Right ventricle myocardium superior (tissue), 1 donor: Measurements from ENCODE around the gene ANKFY1. TPM values are rescaled to one million over a fixed set of nuclear protein-coding genes. Genes with fewer than 3 reads are reported as not detected.
A peak's percentile ranks its signal among the peaks of the same experiment; 100 is the strongest.
"Not testable (repeated sequence)": the region's sequence is repeated elsewhere in the genome, so short reads cannot be mapped to it uniquely, and the experiment has no call there.

Experiments
- ATAC-seq: fragments of 200-7000 bp; cut with Tn5 transposase; one replicate; pipeline ENCODE4 v1.9.1; 2020; ENCODE audit warnings: mild to moderate bottlenecking; ENCODE audit not compliant: poor library complexity
- DNase-seq: peaks from one replicate; pipeline ENCODE4 v3.0.0-alpha.2; 2020
- intact Hi-C: fragments of 100-400 bp; cut with DNase I; formaldehyde crosslinking; loops from one replicate; pipeline ENCODE4 v1.11.2; 2022
- total RNA-seq: library from RNA; stranded (reverse); fragmentation: NEBNext Ultra II Directional; extraction: Animal tissue kit (Norgen Biotek cat#: 25700); gene quantifications from one replicate; pipeline ENCODE4 v1.2.1, GENCODE V29; 2021
- donor health status: DM: no; HTN: yes; CAD: no; lungs with severe emphysema.

Gene ANKFY1
- total RNA-seq, 1 donor from 2014 or later, result 25.7 TPM

DNA sequence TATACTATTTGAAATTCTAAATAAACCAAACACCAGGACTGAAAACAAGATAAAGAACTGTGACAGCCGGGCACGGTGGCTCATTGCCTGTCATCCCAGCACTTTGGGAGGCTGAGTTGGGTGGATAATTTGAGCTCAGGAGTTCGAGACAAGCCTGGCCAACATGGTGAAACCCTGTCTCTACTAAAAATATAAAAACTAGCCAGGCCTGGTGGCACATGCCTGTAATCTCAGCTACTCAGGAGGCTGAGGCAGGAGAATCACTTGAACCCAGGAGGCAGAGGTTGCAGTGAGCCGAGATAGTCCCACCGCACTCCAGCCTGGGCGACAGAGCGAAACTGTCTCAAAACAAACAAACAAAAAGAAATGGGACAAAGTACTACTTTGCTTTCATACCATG is 73.0 kb downstream of the ANKFY1 start:
- intact Hi-C loops, ATAC-seq, DNase-seq: not testable (repeated sequence)

GRCh38 chr17:4189280-4189679 is 74.5 kb downstream of the ANKFY1 start:
- intact Hi-C loops, result no loop called here
- DNase-seq (no peak), ATAC-seq (no peak)

GRCh38 chr17:4188076-4188475 is 75.7 kb downstream of the ANKFY1 start:
- DNase-seq, result no peak
- intact Hi-C loops, result no loop called here
- ATAC-seq, result no peak

DNA sequence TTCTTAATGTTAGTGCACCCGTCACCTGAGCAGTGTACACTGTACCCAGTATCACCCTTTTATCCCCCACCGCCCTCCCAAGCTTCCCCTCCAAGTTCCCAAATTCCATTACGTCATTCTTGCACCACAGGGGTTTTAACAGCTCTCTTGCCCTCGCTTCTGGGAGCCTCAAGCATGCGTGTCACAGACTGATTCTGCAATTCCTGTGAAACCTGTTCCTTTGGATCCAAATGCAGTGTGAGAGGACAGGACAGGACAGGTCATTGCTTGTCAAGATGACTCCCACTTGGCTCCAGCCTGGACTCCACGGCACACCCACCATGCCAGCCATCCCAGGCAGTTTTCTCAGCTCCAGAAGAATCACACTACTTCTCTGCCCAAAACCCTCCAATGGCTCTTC is 76.7 kb downstream of the ANKFY1 start:
- peak; percentile 37 for ATAC-seq
- intact Hi-C loops, result no loop called here
- DNase-seq, result no peak

DNA sequence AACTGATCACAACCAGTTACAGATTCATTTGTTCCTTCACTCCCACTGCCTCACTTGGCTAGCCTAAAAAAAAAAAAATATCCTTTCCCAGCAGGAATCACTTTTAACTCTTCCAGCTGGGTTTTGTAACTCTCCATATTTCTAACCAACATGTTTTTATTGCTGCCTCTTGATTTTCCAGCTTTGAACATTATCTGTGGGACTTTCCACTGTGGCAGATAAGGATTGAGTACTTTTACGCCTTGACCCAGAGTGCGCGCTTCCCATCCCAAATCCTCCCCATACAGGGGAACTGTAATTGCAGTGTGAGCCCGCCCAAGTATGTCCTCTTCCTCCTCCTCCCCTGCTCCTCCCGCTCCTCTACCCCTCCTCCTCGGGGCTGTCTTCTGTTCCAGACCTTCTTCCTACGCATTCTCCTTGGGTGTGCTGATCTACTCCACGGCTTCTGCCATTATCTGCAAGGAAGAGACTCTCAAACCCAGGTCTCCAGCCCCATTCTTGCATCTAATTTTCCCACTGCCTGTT is 77.4 kb downstream of the ANKFY1 start:
- ATAC-seq, result peak; percentile 56
- DNase-seq, result no peak
- intact Hi-C loops, result no loop called here

DNA sequence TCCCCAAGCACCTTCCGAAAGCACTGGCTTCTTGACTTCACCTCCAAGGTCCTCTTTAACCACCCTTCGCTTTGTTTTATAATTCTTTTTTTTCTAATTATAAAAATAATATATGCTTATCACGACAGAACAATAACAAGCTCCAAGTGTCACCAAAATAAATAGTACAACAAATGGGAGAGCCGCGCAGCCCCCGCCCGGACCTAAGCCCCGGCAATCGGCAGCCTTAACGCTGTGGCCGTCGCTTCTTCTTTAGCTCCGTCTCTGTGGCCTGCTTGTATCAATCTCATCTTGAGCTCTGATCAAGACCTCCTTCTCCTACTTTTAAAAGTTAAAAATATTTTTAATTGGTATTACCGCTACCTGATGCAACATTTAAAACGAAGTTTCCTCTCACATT is 78.1 kb downstream of the ANKFY1 start:
- ATAC-seq, result no peak
- DNase-seq, result no peak
- intact Hi-C loops, result no loop called here

DNA sequence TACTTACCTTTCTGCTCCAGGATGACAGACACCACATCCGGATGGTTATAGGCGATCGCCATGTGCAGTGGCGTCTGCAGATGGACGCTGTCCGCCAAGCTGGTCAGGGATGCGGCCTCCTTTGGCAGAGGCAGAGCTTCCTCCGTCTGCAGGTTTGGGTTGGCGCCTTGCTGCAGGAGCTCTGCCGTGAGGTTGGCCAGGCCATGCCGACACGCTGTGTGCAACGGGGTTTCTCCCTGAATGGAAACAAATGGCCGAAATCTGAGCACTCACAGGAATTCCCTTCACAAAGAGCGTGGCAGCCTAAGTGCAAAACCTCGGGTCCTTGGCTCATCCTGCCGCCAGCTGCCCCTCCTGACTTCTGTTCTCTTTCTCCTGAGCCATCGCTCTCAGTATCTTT is 79.0 kb downstream of the ANKFY1 start:
- intact Hi-C loops, result no loop called here
- ATAC-seq (no peak), DNase-seq (no peak)

DNA sequence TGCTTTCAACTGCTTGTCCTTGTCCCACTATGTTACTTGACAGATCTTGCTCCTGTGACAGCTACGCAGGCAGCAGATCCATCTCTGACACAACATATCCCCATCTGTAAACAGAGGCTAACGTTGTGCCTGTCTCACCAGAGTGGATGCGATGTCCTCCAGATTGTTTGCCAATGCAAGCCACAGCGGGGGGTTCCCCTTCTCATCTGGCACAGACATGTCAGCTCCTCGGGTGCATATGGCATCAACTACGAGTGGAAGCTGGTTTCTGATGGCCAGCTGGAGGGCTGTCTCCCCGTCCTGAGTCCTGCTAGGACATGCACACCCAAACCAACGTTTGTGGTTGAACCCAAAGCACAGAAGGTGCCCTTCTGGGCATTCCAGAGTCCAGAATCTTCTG is 81.7 kb downstream of the ANKFY1 start:
- intact Hi-C loops, result no loop called here
- no peak for DNase-seq
- ATAC-seq, result no peak

DNA sequence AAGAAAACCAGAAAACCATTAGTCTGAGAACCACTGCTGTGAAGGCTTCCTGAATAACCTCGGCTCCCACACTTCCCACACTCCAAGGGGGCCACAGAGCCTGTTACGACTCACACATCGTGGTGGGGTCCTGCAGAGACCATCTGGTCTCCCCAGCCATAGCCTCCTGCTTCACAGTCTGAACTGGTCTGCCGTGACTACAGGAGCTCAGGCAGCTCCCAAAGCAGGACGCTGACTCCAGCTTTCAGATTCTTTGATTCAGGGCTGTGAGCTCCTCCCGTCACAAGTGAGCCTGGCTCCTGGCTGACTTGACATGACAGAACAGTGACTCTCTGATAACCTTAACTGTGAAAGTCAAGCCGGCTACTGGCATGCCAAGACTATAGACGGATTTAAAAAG is 83.0 kb downstream of the ANKFY1 start:
- ATAC-seq, result peak; percentile 88
- intact Hi-C loops, result no loop called here
- peak; percentile 56 for DNase-seq

DNA sequence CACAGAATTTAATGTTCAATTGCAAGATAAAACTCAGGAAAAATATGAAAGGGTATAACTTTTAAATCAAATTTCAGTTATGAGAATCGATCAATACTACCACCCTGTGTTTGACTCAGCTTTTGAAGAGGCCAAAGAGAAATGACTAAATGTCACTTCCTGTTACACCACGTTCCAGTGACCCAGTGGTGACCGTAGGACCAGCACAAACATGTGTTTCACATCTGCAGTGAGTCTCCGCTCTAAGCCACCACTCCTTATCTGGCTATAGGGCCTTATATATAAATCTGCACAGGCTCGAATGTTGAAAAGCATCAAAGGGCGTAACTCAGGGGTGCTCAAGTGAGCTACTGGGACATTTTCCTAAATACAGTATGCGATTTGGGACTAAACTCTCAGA is 84.7 kb downstream of the ANKFY1 start:
- DNase-seq (no peak), ATAC-seq (no peak)
- intact Hi-C loops, result no loop called here

DNA sequence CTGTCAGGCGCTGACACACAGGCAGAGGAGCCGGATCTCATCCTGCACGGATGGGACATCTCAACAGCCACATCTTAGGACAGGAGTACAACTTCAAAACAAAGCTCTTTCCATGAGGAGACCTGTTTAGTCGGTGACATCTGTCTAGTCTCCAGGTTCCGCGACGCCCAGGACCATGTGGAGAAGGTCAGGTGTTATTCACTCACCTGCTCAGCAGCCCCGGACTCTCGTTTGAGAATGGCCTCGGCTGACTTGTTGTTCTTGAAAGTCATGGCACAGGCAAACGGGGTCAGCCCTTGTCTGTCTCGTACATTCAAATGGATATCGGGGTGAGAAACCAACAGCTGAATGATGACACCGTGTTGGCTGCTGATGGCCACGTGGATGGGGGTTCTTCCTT is 85.1 kb downstream of the ANKFY1 start:
- no peak for DNase-seq
- no peak for ATAC-seq
- intact Hi-C loops, result no loop called here

DNA sequence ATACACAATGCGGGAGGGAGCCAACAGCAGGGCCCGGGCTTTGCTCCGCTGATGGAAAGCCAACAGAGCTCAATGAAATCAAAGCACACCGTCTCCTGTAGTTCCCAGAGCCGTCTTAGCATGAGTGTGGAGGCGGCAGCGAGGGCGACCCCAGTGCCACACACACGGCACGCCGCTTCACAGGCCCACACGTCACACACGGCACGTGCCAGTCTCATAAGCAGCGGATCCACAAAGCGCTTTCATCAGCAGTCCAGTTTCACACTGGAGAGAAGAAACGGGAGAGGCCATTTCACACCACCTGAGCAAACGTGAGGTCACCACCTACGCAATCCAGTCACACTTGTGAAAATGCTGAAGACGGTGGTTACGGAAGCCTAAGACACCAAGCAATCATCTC is 86.0 kb downstream of the ANKFY1 start:
- no peak for DNase-seq
- intact Hi-C loops, result no loop called here
- ATAC-seq, result no peak

DNA sequence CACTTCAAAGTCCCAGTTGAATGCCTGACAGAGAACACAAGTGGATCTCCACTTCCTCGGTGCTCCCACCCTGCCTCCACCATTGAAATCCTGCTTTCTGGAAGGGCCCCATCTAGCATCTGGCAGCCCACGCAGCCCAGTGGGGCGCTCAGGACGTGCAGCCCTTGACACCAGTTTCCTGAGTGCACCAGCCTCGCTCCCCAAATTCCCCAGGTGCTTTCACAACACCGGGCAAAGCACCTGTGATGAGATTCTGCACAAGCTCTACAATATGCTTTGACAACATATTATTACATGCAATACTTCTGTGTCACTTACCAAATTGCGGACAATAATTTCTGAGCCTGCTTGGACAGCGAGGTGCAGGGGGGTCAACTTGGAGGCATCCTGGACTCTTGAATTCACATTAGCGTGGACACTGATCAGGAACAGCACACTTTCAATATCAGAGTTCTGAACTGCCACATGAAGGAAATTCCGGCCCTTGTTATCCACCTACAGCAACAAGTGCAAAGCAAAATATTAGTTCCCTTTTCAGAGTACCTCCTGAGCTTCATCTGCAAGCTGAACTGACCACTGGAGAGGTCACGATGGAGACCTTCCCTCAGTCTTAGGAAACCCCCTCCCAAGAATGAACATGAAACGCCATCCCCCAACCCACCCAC is 86.8 kb downstream of the ANKFY1 start:
- intact Hi-C loops, result no loop called here
- no peak for DNase-seq

GRCh38 chr17:4175921-4176807 is 87.6 kb downstream of the ANKFY1 start:
- DNase-seq (no peak), ATAC-seq (no peak)
- intact Hi-C loops, result no loop called here

More for the DNA sequence above, 86.8 kb downstream of the ANKFY1 start:
- ATAC-seq, result no peak

DNA sequence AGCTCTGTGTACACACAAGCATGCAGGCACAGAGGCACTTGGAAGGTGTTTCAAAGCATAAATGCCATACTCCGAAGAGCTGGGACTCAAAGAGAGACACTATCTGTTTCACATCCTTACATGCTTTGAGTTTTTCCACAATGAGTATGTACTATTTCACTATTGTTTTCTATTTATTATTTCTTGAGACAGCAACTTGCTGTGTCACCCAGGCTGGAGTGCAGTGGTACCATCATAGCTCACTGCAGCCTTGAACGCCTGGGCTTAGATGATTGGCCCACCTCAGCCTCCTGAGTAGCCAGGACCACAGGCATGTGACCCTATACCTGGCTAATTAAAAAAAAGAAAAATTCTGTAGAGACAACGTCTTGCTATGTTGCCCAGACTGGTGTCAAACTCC is 89.2 kb downstream of the ANKFY1 start:
- DNase-seq (no peak), ATAC-seq (no peak)
- intact Hi-C loops, result no loop called here

GRCh38 chr17:4173781-4174180 is 90.0 kb downstream of the ANKFY1 start:
- intact Hi-C loops, result no loop called here
- no peak for ATAC-seq
- DNase-seq, result no peak

DNA sequence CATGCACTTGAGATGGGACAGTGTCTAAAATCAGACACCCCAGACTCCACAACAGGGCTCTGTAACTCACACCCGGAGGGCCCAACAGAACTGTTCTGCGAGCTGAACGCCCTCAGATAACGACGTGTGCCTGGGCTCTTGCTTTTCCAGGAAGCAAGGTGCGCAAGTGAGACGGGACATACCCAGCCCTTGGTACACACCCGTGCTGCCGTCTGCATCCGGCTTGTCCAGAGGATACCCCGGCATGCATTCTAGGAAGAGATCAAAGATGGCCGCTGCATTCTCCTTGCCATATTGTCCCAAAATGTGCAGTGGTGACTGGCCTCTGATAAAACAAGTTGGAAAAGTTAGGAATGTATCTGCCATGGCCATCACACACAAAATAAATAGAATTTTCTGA is 91.4 kb downstream of the ANKFY1 start:
- no peak for ATAC-seq

DNA sequence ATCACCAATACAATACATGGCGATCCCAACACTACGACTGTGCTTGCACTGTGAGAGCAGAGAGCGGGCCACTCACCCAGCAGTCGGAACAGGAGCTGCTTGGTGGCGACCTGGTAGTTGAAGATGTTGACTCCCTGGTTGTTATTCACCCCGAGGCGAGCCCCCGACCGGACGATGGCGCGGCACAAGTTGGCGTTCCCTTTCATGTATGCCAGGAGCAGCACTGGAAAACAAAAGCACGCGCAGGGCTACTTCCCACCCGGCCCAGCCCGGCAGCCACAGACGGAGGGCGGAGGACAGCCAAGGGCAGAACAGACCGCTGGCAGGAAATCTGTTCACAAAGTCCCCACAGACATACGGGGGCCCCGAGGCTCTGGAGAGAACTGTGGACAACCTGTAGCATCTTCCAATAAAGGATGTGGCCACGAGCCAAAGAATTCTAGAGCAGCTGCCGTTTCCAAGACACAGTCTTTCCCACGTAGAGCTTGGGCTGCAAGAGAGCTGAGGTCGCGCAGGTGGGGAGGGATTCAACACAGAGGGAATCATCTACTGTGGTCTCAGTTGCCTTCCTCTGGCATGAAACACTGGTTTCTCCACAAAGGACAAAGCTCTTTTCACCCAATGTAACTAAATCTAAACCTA is 93.0 kb downstream of the ANKFY1 start:
- no peak for ATAC-seq
- no peak for DNase-seq
- intact Hi-C loops, result no loop called here

More for the DNA sequence above, 91.4 kb downstream of the ANKFY1 start:
- intact Hi-C loops, result no loop called here
- DNase-seq, result no peak

DNA sequence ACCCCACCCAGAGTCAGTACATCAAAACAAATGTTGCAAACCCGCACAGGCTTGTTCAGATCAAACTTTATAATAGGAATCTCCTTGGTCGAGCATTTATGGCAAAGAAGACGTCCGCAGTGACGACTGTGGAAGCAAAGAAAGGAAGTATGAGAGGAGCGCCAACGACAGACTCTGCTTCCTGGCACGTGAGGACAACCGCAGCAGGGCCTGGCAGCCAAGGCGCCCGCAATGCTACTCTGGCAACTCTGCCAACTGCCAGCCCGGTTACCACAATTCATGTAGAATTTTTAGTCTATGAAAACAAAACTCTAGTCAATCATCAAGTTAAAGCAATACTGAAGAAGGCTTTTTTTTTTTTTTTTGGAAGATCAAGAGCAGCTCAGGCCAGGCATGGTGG is 96.0 kb downstream of the ANKFY1 start:
- intact Hi-C loops, result no loop called here
- ATAC-seq (no peak), DNase-seq (no peak)

- intact Hi-C loops, result no loop called here
- peak; percentile 37 for ATAC-seq
- DNase-seq, result no peak
Observed at GRCh38 chr17:4166419-4166818, 97.4 kb downstream of the ANKFY1 start.
